GM19023 (cell line): Measurements from ENCODE around the gene P2RX7.
"Not testable (repeated sequence)": the region's sequence is repeated elsewhere in the genome, so short reads cannot be mapped to it uniquely, and the experiment has no call there.

Source experiments
- ATAC-seq: cut with Tn5 transposase; IDR thresholded peaks from one replicate; pipeline ENCODE4 v1.9.1; 2021; ENCODE audit warnings: mild to moderate bottlenecking, moderate library complexity; ENCODE audit not compliant: unreplicated experiment

P2RX7 gene

DNA sequence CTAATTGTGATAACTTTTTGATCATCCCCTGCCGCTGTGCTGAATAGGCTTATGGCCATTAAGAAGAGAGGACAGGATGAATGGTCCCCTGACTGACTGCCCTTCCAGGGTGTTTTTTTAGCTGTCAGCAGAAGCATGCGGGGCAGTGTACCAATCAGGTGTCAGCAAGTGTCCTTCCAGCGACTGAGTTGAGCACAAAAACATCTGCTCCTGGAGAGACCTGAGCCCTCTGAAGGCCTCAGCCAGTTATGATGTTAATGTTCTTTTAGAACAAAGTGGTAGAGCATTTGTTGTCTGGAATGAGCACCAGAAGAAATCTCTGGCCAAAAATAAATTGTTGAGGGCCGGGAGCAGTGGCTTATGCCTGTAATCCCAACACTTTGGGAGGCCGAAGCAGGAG is 37.5 kb downstream of the P2RX7 start:
- ATAC-seq = no peak

GRCh38 chr12:121170611-121171260 is 38.1 kb downstream of the P2RX7 start:
- no peak for ATAC-seq

- no peak for ATAC-seq
These were observed 39.5 kb downstream of the P2RX7 start for GRCh38 chr12:121172145-121172544.

GRCh38 chr12:121175383-121176119 is 42.9 kb downstream of the P2RX7 start:
- ATAC-seq = no peak

GRCh38 chr12:121176826-121177529 is 44.3 kb downstream of the P2RX7 start:
- no peak for ATAC-seq

DNA sequence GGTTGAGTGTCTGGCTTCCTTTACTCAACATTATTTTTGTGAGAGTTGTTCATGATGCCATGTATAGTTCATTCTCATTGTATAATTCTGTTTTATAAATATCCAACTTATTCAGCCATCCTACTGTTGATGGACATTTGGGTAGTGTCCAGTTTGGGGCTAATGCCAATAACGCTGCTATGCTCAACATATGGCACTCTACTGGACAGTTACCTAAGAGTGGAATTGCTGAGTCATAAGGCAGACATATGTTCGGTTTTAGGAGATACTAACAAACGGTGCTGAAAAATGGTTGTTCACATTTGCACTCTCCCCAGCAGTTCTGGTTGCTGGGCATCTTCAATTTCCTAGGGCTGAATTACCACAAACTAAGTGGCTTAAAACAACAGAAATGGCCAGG is 48.5 kb downstream of the P2RX7 start:
- ATAC-seq = no peak

DNA sequence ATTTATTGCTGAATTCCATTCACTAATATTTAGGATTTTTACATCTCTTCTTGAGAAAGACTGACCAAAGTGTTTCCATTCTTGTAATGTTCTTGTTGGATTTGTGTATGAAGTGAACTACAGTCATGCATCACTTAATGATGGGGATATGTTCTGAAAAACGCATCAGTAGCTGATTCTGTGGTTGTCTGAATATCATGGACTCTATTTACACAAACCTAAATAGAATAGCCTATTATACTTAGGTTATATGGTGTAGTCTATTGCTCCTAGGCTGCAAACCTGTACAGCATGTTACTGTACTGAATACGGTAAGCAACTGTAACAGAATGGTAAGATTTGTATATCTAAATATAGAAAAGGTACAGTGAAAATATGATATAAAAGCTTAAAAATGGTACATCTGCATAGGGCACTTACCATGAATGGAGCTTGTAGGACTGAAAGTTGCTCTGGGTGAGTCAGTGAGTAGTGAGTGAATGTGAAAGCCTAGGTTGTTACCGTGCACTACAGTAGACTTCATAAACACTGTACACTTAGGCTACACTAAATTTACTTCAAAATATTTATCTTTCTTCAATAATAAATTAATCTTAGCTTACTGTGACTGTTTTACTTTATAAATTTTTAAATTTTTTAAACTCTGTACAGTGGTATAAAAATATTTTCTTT is 49.7 kb downstream of the P2RX7 start:
- no peak for ATAC-seq

GRCh38 chr12:121184425-121184824 is 51.7 kb downstream of the P2RX7 start:
- ATAC-seq = no peak

GRCh38 chr12:121184984-121185889 is 52.6 kb downstream of the P2RX7 start:
- no peak for ATAC-seq

GRCh38 chr12:121186826-121187225 is 54.1 kb downstream of the P2RX7 start:
- ATAC-seq = no peak

- no peak for ATAC-seq
These were observed 54.8 kb downstream of the P2RX7 start for GRCh38 chr12:121187501-121187900.

- no peak for ATAC-seq
These were observed 55.6 kb downstream of the P2RX7 start for GRCh38 chr12:121188227-121188626.

- ATAC-seq = no peak
These were observed 56.5 kb downstream of the P2RX7 start for GRCh38 chr12:121189131-121189530.

DNA sequence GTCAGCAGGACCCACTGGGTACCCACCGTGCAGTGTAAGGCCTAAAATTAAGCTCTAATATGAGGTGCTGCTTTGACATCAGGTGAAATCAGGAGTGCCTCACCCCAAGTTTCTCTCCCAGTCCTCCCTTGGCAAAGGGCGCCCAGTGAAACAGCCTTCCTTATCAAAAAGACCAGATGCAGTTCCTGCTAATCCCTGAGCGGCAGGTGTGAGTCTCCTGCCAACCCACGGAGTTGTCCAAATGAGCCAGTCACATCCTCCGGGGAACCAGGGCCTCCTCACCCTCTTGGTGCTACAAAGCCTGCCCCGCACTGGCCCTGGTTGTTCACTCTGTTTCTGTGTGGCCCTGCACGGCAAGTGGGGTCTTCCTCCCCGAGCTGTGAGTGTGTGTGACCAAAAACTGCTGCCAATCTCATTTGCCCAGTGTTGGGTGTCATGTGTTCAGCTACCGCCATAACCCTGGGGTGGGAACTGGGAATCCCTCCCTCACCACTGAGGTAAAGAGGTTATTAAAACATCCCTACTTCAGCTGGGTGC is 57.0 kb downstream of the P2RX7 start:
- no peak for ATAC-seq

GRCh38 chr12:121190523-121191031 is 57.9 kb downstream of the P2RX7 start:
- ATAC-seq = no peak

- no peak for ATAC-seq
These were observed 58.5 kb downstream of the P2RX7 start for GRCh38 chr12:121191151-121191550.

DNA sequence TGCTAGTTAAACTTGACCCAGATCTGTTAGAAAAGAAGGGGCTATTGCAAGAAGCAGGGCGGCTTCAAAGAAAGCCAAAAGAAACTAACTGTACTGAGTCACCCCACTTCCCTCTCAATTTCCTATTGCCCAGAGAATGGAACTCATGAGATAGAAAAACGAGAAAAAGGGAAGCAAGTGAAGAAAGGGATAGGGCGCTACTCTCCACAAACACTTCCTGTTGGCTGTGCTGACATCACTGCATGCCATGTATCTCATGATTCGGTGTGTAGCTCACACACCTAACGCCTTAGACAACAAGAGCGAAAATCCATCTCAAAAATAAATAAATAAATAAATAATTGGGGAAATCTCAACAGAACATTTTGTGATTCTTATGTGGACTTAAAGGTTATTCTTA is 64.2 kb downstream of the P2RX7 start:
- ATAC-seq = no peak

- ATAC-seq = no peak
These were observed 66.3 kb downstream of the P2RX7 start for GRCh38 chr12:121198949-121199348.

- ATAC-seq = not testable (repeated sequence)
These were observed 68.5 kb downstream of the P2RX7 start for GRCh38 chr12:121201140-121201539.
